Measurements from ENCODE around the gene SPOCK1. TPM values are rescaled to one million over a fixed set of nuclear protein-coding genes. Genes with fewer than 3 reads are reported as not detected.

The SPOCK1 gene
- polyA plus RNA-seq, 2 of the 4 experiments (the other 2 are of a cell fraction), result 28.9 to 40.8 TPM

GRCh38 chr5:137438932-137439331, 60.2 kb downstream of the SPOCK1 start:
- H3K4me2 ChIP-seq, result no peak overlapping the region
- 50% methylated on average over 2 of the region's 2 CpGs for WGBS (ENCODE audit: missing lambda C conversion rate)
- POLR2A ChIA-PET, result no interaction called here
- TF ChIP-seq NR3C1 (IDR thresholded peaks at IDR 0.05), result no peak
- no peak for TF ChIP-seq KDM5A (IDR thresholded peaks at IDR 0.05)
- no peak for TF ChIP-seq NPAS2 (CRISPR knock-in tag; IDR thresholded peaks at IDR 0.05; ENCODE audit: borderline replicate concordance)
- no peak for TF ChIP-seq RAD21 (conservative IDR thresholded peaks at IDR 0.05 in 1 of 2, IDR thresholded peaks at IDR 0.05 in 1 of 2)
- no peak for TF ChIP-seq CEBPB (IDR thresholded peaks at IDR 0.05)
- TF ChIP-seq ZC3H11A (IDR thresholded peaks at IDR 0.05), result no peak
- no peak for TF ChIP-seq HDAC2 (IDR thresholded peaks at IDR 0.05)
- no peak for TF ChIP-seq EHMT2 (IDR thresholded peaks at IDR 0.05; ENCODE audit: low read depth)
- no peak for ATAC-seq
- no peaks in the 10 kb centered on the region for H3K9me3 ChIP-seq
- no peak for DNase-seq (ENCODE audit: low read depth in 1 of 2, low spot score in 1 of 2)
- no peaks in the 10 kb centered on the region for H3K4me1 ChIP-seq
- CTCF ChIA-PET, result interaction anchor here (1.0 to 1.2 kb wide), 2 partner anchors 11 to 29 kb away, joined by 3 to 4 read pairs; no protein-coding TSS in a partner anchor
- H3K27ac ChIP-seq, result no peak overlapping the region
- no peak for FAIRE-seq
- H3K4me3 ChIP-seq, result no peak overlapping the region

- Histone ChIP-seq H3K27ac (no peak overlapping the region), H3K4me3 (no peak overlapping the region), H3K4me1 (no peaks in the 10 kb centered on the region), H3K4me2 (no peak overlapping the region), H3K9me3 (no peaks in the 10 kb centered on the region)
- 0% methylated on average over 1 of the region's 1 CpG for WGBS (ENCODE audit: missing lambda C conversion rate)
- no peak for FAIRE-seq
- DNase-seq (ENCODE audit: low read depth in 1 of 2, low spot score in 1 of 2), result no peak
- TF ChIP-seq CBX8 (IDR thresholded peaks at IDR 0.05) (no peak), RCOR1 (IDR thresholded peaks at IDR 0.05; ENCODE audit: low read depth, low read length) (no peak), HMGXB4 (CRISPR knock-in tag; IDR thresholded peaks at IDR 0.05; ENCODE audit: borderline replicate concordance) (no peak), HEYL (CRISPR knock-in tag; IDR thresholded peaks at IDR 0.05) (no peak), CTCF (IDR thresholded peaks at IDR 0.05) (no peak), CBX2 (IDR thresholded peaks at IDR 0.05; ENCODE audit: borderline replicate concordance, low read depth) (no peak), NR3C1 (IDR thresholded peaks at IDR 0.05) (no peak), BCL3 (IDR thresholded peaks at IDR 0.05) (no peak), GATA3 (IDR thresholded peaks at IDR 0.05; ENCODE audit: borderline replicate concordance) (no peak), HDAC2 (IDR thresholded peaks at IDR 0.05) (no peak), ELK1 (IDR thresholded peaks at IDR 0.05; ENCODE audit: low read depth, low read length) (no peak), ESRRA (IDR thresholded peaks at IDR 0.05; ENCODE audit: borderline replicate concordance, low read length) (no peak), MYC (IDR thresholded peaks at IDR 0.05; ENCODE audit: borderline replicate concordance, low read length) (no peak), BHLHE40 (IDR thresholded peaks at IDR 0.05; ENCODE audit: low read depth, low read length) (no peak), HOXB13 (CRISPR knock-in tag; IDR thresholded peaks at IDR 0.05; ENCODE audit: low read depth) (no peak), HOXA7 (CRISPR knock-in tag; IDR thresholded peaks at IDR 0.05) (no peak), HES2 (IDR thresholded peaks at IDR 0.05) (no peak), FOXS1 (CRISPR knock-in tag; IDR thresholded peaks at IDR 0.05) (no peak), CHD2 (IDR thresholded peaks at IDR 0.05; ENCODE audit: low read length, partially characterized antibody) (no peak), REST (IDR thresholded peaks at IDR 0.05) (no peak)
- CTCF ChIA-PET, result no interaction called here
- POLR2A ChIA-PET, result no interaction called here
- ATAC-seq, result no peak
Measured at GRCh38 chr5:137437774-137438173, 61.4 kb downstream of the SPOCK1 start.
